Measurements from ENCODE around the gene RAD51B. TPM values are rescaled to one million over a fixed set of nuclear protein-coding genes. Genes with fewer than 3 reads are reported as not detected.

The RAD51B gene
- total RNA-seq, 1 experiment from 2014 or later, result 20.0 TPM

DNA sequence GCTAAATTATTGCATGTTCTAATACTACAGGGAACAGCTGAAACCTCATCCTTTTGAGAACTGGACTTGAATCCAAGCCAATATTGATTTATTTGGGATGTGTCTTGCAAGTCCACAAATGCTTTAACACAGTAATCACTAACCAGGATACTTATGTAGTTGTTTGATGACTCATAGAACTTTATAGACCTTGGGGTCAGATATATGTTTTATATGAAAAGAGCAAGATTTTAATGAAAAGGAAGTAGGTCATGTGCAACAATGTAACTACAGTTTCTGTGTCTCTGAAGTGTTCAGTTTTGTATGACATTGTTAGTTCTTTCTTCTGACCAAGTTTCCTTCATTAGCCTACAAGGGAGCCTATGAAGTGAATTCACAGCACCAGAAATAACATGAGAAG, 621.2 kb downstream of the RAD51B start:
- intact Hi-C loops (cut with micrococcal nuclease), result no loop called here
- BruUV-seq (replicated peaks), result no TSS peak
- H3K9me2 ChIP-seq (ENCODE audit: insufficient read depth), result no peaks in the 10 kb centered on the region
- H3K4me1 ChIP-seq (ENCODE audit: control insufficient read depth in 1 of 2, insufficient read depth in 2 of 2, low read length in 2 of 2), result peaks cover 27 to 49% of the 10 kb centered on the region in 2 experiments
- no peaks in the 10 kb centered on the region for H4K20me1 ChIP-seq (ENCODE audit: insufficient read depth)
- H3K27me3 ChIP-seq (ENCODE audit: insufficient read depth, low read length), result no peaks in the 10 kb centered on the region
- POLR2A ChIA-PET, result no interaction called here
- no peak for DNase-seq (ENCODE audit: low read depth, low spot score)
- CTCF ChIA-PET, result no interaction called here
- H3K36me3 ChIP-seq (ENCODE audit: control insufficient read depth in 1 of 2, insufficient read depth in 2 of 2, low read length in 2 of 2), result no peaks in the 10 kb centered on the region
- RAD21 ChIA-PET (ENCODE audit: low non-redundant PET in 1 of 2, low total read pairs in 2 of 2, uncharacterized antibody in 2 of 2, unreplicated experiment in 2 of 2), result no interaction called here
- no peaks in the 10 kb centered on the region for H3K79me2 ChIP-seq (ENCODE audit: insufficient read depth, low read length)
- no peaks in the 10 kb centered on the region for H3K9me3 ChIP-seq (ENCODE audit: control insufficient read depth in 1 of 2, insufficient read depth in 1 of 2, low read depth in 1 of 2, low read length in 2 of 2)
- peak overlapping the region; percentile 54; the same call in 1 of the 2 replicates for H3K27ac ChIP-seq (ENCODE audit: low read depth, low read length)
- no peak overlapping the region for H3K4me3 ChIP-seq (replicated peaks in 1 of 2; ENCODE audit: low read depth in 1 of 2, low read length in 2 of 2)
- TF ChIP-seq ZFX (IDR thresholded peaks at IDR 0.05) (no peak), POLR2AphosphoS5 (IDR thresholded peaks at IDR 0.05; ENCODE audit: low read depth, low read length) (no peak), ATF3 (IDR thresholded peaks at IDR 0.05) (no peak), SRF (IDR thresholded peaks at IDR 0.05; ENCODE audit: low read depth) (no peak), MAX (IDR thresholded peaks at IDR 0.05) (no peak), JUND (IDR thresholded peaks at IDR 0.05) (peak; percentile 26; the same call in 1 of the 2 replicates), EGR1 (IDR thresholded peaks at IDR 0.05; ENCODE audit: low read depth) (no peak), SIN3A (IDR thresholded peaks at IDR 0.05; ENCODE audit: low read depth) (no peak), CEBPB (IDR thresholded peaks at IDR 0.05; ENCODE audit: low read depth) (no peak), ELF1 (IDR thresholded peaks at IDR 0.05; ENCODE audit: borderline replicate concordance, low read depth) (no peak), TCF7L2 (IDR thresholded peaks at IDR 0.05; ENCODE audit: borderline replicate concordance, extremely low read depth, insufficient read depth, insufficient read length) (peak; percentile 12), FOSL1 (IDR thresholded peaks at IDR 0.05; ENCODE audit: low read depth) (0 out of 2 replicates have a peak, but pooled peaks have one; percentile 32)
- TF ChIP-seq, protein P1, sequence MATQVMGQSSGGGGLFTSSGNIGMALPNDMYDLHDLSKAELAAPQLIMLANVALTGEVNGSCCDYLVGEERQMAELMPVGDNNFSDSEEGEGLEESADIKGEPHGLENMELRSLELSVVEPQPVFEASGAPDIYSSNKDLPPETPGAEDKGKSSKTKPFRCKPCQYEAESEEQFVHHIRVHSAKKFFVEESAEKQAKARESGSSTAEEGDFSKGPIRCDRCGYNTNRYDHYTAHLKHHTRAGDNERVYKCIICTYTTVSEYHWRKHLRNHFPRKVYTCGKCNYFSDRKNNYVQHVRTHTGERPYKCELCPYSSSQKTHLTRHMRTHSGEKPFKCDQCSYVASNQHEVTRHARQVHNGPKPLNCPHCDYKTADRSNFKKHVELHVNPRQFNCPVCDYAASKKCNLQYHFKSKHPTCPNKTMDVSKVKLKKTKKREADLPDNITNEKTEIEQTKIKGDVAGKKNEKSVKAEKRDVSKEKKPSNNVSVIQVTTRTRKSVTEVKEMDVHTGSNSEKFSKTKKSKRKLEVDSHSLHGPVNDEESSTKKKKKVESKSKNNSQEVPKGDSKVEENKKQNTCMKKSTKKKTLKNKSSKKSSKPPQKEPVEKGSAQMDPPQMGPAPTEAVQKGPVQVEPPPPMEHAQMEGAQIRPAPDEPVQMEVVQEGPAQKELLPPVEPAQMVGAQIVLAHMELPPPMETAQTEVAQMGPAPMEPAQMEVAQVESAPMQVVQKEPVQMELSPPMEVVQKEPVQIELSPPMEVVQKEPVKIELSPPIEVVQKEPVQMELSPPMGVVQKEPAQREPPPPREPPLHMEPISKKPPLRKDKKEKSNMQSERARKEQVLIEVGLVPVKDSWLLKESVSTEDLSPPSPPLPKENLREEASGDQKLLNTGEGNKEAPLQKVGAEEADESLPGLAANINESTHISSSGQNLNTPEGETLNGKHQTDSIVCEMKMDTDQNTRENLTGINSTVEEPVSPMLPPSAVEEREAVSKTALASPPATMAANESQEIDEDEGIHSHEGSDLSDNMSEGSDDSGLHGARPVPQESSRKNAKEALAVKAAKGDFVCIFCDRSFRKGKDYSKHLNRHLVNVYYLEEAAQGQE (IDR thresholded peaks at IDR 0.05; ENCODE audit: low read depth), result no peak
- TF ChIP-seq, protein P2, sequence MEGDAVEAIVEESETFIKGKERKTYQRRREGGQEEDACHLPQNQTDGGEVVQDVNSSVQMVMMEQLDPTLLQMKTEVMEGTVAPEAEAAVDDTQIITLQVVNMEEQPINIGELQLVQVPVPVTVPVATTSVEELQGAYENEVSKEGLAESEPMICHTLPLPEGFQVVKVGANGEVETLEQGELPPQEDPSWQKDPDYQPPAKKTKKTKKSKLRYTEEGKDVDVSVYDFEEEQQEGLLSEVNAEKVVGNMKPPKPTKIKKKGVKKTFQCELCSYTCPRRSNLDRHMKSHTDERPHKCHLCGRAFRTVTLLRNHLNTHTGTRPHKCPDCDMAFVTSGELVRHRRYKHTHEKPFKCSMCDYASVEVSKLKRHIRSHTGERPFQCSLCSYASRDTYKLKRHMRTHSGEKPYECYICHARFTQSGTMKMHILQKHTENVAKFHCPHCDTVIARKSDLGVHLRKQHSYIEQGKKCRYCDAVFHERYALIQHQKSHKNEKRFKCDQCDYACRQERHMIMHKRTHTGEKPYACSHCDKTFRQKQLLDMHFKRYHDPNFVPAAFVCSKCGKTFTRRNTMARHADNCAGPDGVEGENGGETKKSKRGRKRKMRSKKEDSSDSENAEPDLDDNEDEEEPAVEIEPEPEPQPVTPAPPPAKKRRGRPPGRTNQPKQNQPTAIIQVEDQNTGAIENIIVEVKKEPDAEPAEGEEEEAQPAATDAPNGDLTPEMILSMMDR (IDR thresholded peaks at IDR 0.05 in 2 of 3, conservative IDR thresholded peaks at IDR 0.05 in 1 of 3; ENCODE audit: borderline replicate concordance in 1 of 3, insufficient read depth in 1 of 3, low read depth in 2 of 3, low read length in 2 of 3), result no peak
- H2AFZ ChIP-seq (ENCODE audit: low read depth, low read length, poor library complexity, severe bottlenecking), result no peak overlapping the region
- peak overlapping the region; percentile 5; the same call in 1 of the 2 replicates for H3K4me2 ChIP-seq (ENCODE audit: low read length)
- H3K9ac ChIP-seq (ENCODE audit: low read length), result no peak overlapping the region
- ATAC-seq, result peak; percentile 58

All from HCT116 (cell line).